C4-2B (cell line): ENCODE measurements around the gene HSH2D.

Experiments used
- H3K27ac ChIP-seq: fragments of 450-650 bp; 2 replicates; pipeline ENCODE4 v1.5.1; 2017
- ZFX ChIP-seq: fragments of 450-650 bp; IDR thresholded peaks from 2 replicates; pipeline ENCODE4 v1.6.1; 2017
- TF ChIP-seq, protein P1 (sequence below): fragments of 450-650 bp; conservative IDR thresholded peaks from 2 replicates; pipeline ENCODE4 v1.5.1; 2017; ENCODE audit warnings: mild to moderate bottlenecking

Gene HSH2D

DNA sequence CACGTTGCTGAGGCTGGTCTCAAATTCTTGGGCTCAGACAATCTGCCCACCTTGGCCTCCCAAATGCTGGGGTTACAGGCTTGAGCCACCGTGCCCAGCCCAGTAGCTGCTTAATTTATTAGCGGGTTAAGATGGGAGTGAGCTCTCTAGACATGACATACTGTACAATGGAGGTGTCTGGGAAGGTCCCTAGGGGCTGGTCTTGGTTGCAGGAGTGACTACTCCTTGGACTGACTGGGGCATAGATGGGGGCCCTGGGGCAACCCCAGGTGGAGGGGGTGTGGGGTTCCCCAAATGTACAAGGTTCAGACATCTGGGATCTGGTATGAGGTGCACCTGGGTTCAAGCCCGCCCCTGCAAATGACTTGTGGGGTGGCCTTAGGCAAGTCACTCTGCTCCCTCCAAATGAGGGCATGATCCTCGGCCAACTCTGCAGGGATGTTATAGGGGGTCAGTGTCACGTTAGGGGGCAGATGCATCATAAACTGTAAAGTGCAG is 17.0 kb downstream of the HSH2D start:
- H3K27ac ChIP-seq = no peak overlapping the region
- no peak for TF ChIP-seq ZFX
- TF ChIP-seq, protein P1, sequence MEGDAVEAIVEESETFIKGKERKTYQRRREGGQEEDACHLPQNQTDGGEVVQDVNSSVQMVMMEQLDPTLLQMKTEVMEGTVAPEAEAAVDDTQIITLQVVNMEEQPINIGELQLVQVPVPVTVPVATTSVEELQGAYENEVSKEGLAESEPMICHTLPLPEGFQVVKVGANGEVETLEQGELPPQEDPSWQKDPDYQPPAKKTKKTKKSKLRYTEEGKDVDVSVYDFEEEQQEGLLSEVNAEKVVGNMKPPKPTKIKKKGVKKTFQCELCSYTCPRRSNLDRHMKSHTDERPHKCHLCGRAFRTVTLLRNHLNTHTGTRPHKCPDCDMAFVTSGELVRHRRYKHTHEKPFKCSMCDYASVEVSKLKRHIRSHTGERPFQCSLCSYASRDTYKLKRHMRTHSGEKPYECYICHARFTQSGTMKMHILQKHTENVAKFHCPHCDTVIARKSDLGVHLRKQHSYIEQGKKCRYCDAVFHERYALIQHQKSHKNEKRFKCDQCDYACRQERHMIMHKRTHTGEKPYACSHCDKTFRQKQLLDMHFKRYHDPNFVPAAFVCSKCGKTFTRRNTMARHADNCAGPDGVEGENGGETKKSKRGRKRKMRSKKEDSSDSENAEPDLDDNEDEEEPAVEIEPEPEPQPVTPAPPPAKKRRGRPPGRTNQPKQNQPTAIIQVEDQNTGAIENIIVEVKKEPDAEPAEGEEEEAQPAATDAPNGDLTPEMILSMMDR = no peak

DNA sequence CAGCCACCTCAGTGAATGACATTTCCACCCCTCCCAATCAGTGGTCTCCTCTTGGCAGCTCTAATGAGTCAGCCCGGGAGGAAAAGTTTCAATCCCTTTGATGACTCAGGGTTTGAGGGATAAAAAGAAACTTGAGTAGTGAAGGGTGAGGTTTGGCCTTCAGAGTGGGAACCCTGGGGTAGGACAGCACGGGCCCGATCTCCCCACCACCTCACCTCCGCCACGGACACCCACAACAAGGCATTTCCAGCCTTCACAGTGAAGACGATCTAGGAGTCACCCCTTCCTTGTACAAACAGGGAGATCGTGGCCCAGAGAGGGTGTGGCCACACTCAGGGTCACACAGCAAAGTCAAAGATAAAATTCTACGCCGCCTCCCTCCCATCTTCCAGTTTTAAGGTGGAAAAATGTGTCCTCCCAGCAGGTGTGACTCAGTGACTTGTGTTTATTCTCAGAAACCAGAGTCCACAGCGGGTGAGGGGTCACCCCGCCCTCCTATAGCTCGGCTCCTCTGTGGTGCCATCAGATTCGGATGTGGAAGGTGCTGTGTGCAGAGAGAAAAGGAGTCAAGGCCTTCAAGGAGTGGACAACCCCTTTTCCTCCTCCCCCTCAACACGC is 17.6 kb downstream of the HSH2D start:
- TF ChIP-seq, protein P1 = no peak
- TF ChIP-seq ZFX = no peak
- H3K27ac ChIP-seq = no peak overlapping the region

DNA sequence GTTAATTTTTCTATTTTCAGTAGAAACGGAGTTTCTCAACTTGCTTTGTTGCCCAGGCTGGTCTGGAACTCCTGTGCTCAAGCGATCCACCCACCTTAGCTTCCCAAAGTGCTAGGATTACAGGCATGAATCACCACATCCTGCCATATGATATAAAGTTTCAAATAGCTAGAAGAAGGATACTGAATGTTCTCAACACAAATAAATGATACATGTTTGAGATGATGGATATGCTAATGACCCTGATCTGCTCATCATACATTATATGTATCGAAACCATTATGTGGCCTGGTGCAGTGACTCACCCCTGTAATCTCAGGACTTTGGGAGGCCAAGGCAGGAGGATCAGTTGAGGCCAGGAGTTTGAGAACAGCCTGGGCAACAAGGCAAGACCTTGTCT is 18.4 kb downstream of the HSH2D start:
- H3K27ac ChIP-seq = no peak overlapping the region
- TF ChIP-seq, protein P1 = no peak
- TF ChIP-seq ZFX = no peak

DNA sequence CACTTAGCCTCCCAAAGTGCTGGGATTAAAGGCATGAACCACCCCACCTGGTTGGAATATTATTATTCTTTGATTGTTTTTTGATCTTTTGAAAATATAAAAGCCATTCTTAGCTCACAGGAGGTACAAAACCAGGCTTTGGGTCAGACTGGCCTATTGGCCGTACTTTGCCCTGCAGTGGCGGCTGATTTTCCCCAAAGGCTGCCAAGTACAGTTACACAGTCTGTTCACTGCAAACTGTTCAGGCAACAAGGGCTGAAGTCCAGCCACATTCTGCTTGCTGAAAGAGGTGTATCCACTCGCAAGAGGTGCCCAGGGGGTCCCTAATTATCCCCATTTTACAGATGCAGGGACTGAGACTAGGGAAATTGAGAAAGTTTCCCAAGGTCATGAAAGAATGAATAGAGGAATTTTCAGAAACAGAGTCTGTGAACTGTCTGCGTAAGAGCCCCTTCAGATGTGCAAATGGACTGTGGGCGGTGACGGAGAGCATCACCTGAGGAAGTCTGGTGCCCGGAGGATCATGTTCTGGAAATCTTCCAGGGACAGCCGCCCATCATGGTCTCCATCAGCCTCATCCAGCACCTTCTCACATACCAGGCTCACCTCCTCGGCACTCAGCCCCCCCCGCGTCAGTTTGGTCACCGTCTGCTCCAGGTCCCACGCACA is 20.9 kb downstream of the HSH2D start:
- TF ChIP-seq ZFX = no peak
- TF ChIP-seq, protein P1 = no peak
- H3K27ac ChIP-seq = no peak overlapping the region

DNA sequence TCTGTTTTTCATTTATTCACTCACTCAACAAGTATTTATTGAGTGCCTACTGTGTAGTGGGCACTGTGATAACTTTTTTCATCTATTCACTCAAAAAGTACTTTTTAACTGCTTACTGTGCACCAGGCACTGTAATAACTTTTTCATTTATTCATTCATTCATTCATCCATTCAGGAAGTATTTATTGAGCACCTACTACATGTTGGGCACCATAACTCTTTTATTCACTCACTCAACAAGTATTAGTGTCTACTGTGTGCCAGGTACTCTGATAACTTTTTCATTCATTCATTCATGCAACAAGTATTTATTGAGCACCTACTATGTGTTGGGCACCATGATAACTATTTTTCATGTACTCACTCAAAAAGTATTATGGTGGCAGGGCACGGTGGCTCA is 22.9 kb downstream of the HSH2D start:
- TF ChIP-seq ZFX = no peak
- TF ChIP-seq, protein P1 = no peak
- no peak overlapping the region for H3K27ac ChIP-seq

DNA sequence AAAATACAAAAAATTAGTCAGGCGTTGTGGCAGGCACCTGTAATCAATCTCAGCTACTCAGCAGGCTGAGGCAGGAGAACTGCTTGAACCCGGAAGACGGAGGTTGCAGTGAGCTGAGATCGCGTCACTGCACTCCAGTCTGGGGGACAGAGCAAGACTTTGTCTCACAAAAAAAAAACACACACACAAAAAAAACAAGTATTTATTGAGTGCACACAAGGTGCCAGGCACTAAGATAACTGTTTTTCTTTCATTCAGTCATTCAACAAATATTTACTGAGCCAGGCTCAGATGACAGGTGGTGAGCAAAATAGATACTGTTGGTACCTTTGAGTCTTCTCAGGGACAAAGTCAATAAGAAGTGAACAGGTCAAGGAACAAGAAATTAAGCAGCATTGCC is 23.6 kb downstream of the HSH2D start:
- no peak overlapping the region for H3K27ac ChIP-seq
- TF ChIP-seq, protein P1 = no peak
- TF ChIP-seq ZFX = no peak

DNA sequence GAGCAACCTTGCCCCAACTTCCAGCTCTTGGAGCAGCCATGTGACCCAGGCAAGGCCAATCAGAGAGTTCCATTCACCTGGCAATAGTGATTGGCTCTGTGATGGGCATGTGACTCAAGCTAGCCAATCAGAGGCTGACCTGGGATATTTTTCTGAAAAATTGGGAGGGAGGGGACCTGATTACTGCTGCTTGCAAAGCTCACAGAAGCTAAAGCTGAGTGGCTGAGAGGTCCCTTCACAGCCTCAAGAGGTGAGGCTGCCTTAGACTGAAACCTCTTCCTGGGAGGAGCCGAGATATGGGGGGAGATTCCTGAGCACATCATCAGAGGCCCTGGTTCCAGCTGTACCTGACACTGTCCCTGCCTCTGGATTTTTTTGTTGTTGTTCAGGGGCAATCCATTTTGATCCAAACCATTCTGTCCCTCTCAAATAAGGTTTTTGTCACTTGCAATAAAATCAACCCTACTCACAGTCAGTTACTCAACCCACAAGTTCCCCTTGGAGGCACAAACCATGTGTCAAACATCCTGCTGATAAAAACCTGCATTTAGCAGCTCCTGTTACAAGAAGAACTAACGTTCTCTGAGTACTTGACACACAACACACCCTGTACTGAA is 25.1 kb downstream of the HSH2D start:
- H3K27ac ChIP-seq = no peak overlapping the region

More for the DNA sequence above, 25.1 kb downstream of the HSH2D start:
- TF ChIP-seq, protein P1 = no peak
- TF ChIP-seq ZFX = no peak
